ENCODE results near the gene PPP3CA.

PPP3CA gene

GRCh38 chr4:101078950-101079349, 268.4 kb downstream of the PPP3CA start:
- TF ChIP-seq CTCF (IDR thresholded peaks at IDR 0.05), result no peak
- no peaks in the 10 kb centered on the region for H3K4me1 ChIP-seq
- DNase-seq, result no peak
- intact Hi-C loops (cut with DNase I; ENCODE audit: low total_unique reads), result no loop called here
- peaks cover 0 to 4% (median 3%) of the 10 kb centered on the region in 3 donors for H3K36me3 ChIP-seq
- H3K27ac ChIP-seq, result no peak overlapping the region
- H3K27me3 ChIP-seq, result no peaks in the 10 kb centered on the region
- no peaks in the 10 kb centered on the region for H3K9me3 ChIP-seq
- no peak overlapping the region for H3K4me3 ChIP-seq

GRCh38 chr4:101076032-101076431, 271.3 kb downstream of the PPP3CA start:
- H3K27ac ChIP-seq, result no peak overlapping the region
- no peaks in the 10 kb centered on the region for H3K9me3 ChIP-seq
- TF ChIP-seq CTCF (IDR thresholded peaks at IDR 0.05), result no peak
- intact Hi-C loops (cut with DNase I; ENCODE audit: low total_unique reads), result no loop called here
- H3K4me1 ChIP-seq, result peaks cover 0 to 9% (median 0%) of the 10 kb centered on the region in 4 donors
- H3K27me3 ChIP-seq, result no peaks in the 10 kb centered on the region
- no peak for DNase-seq
- peaks cover 0 to 4% (median 0%) of the 10 kb centered on the region in 3 donors for H3K36me3 ChIP-seq
- H3K4me3 ChIP-seq, result no peak overlapping the region

- Histone ChIP-seq H3K9me3 (no peaks in the 10 kb centered on the region), H3K27ac (no peak overlapping the region), H3K4me3 (no peak overlapping the region), H3K27me3 (no peaks in the 10 kb centered on the region), H3K4me1 (peaks cover 0 to 9% (median 0%) of the 10 kb centered on the region in 4 donors), H3K36me3 (peaks cover 0 to 4% (median 0%) of the 10 kb centered on the region in 3 donors)
- no peak for DNase-seq
- intact Hi-C loops (cut with DNase I; ENCODE audit: low total_unique reads), result no loop called here
- no peak for TF ChIP-seq CTCF (IDR thresholded peaks at IDR 0.05)
Observed at GRCh38 chr4:101075536-101075935, 271.8 kb downstream of the PPP3CA start.

- intact Hi-C loops (cut with DNase I; ENCODE audit: low total_unique reads), result no loop called here
- Histone ChIP-seq H3K4me1 (peaks cover 0 to 9% (median 0%) of the 10 kb centered on the region in 4 donors), H3K4me3 (no peak overlapping the region), H3K27ac (no peak overlapping the region), H3K27me3 (no peaks in the 10 kb centered on the region), H3K9me3 (no peaks in the 10 kb centered on the region), H3K36me3 (peaks cover 0 to 4% (median 0%) of the 10 kb centered on the region in 3 donors)
- DNase-seq, result no peak
- TF ChIP-seq CTCF (IDR thresholded peaks at IDR 0.05), result no peak
Observed at GRCh38 chr4:101074326-101074725, 273.0 kb downstream of the PPP3CA start.

- H3K9me3 ChIP-seq, result no peaks in the 10 kb centered on the region
- H3K27me3 ChIP-seq, result no peaks in the 10 kb centered on the region
- no peak for DNase-seq
- peaks cover 0 to 16% (median 0%) of the 10 kb centered on the region in 4 donors for H3K4me1 ChIP-seq
- TF ChIP-seq CTCF (IDR thresholded peaks at IDR 0.05), result no peak
- intact Hi-C loops (cut with DNase I; ENCODE audit: low total_unique reads), result no loop called here
- H3K27ac ChIP-seq, result no peak overlapping the region
- H3K4me3 ChIP-seq, result no peak overlapping the region
- peaks cover 0 to 4% (median 0%) of the 10 kb centered on the region in 3 donors for H3K36me3 ChIP-seq
Observed at GRCh38 chr4:101071241-101071640, 276.1 kb downstream of the PPP3CA start.

- no peak overlapping the region for H3K4me3 ChIP-seq
- no peak for DNase-seq
- no peak for TF ChIP-seq CTCF (IDR thresholded peaks at IDR 0.05)
- H3K4me1 ChIP-seq, result peaks cover 0 to 25% (median 0%) of the 10 kb centered on the region in 4 donors
- H3K36me3 ChIP-seq, result no peaks in the 10 kb centered on the region
- no peaks in the 10 kb centered on the region for H3K9me3 ChIP-seq
- intact Hi-C loops (cut with DNase I; ENCODE audit: low total_unique reads), result no loop called here
- H3K27ac ChIP-seq, result no peak overlapping the region
- no peaks in the 10 kb centered on the region for H3K27me3 ChIP-seq
Observed at GRCh38 chr4:101068115-101068514, 279.2 kb downstream of the PPP3CA start.

Measured in tibial artery (tissue), 4 donors.